Measurements from ENCODE around the gene CBX8.

The CBX8 gene

GRCh38 chr17:79791735-79792161 is 5.1 kb downstream of the CBX8 start:
- no peak for DNase-seq

GRCh38 chr17:79790805-79791734 is 5.8 kb downstream of the CBX8 start:
- DNase-seq: no peak

GRCh38 chr17:79789943-79790804 is 6.7 kb downstream of the CBX8 start:
- DNase-seq: no peak

- no peak for DNase-seq
Observed at GRCh38 chr17:79788989-79789942, 7.6 kb downstream of the CBX8 start.

GRCh38 chr17:79788455-79788854 is 8.4 kb downstream of the CBX8 start:
- no peak for DNase-seq

- DNase-seq: no peak
Observed at GRCh38 chr17:79786930-79787643, 9.8 kb downstream of the CBX8 start.

- no peak for DNase-seq
Observed at GRCh38 chr17:79785900-79786810, 10.7 kb downstream of the CBX8 start.

GRCh38 chr17:79785017-79785899 is 11.6 kb downstream of the CBX8 start:
- DNase-seq: no peak

GRCh38 chr17:79784353-79785016 is 12.4 kb downstream of the CBX8 start:
- DNase-seq: no peak

- DNase-seq: no peak
Observed at GRCh38 chr17:79783891-79784290, 13.0 kb downstream of the CBX8 start.

GRCh38 chr17:79781736-79782575 is 14.9 kb downstream of the CBX8 start:
- no peak for DNase-seq

- DNase-seq: no peak
Observed at GRCh38 chr17:79781012-79781650, 15.7 kb downstream of the CBX8 start.

GRCh38 chr17:79779661-79780365 is 17.1 kb downstream of the CBX8 start:
- no peak for DNase-seq

GRCh38 chr17:79779084-79779529 is 17.8 kb downstream of the CBX8 start:
- no peak for DNase-seq

GRCh38 chr17:79778504-79779083 is 18.3 kb downstream of the CBX8 start:
- peak; percentile 29 for DNase-seq

- DNase-seq: no peak
Observed at GRCh38 chr17:79777894-79778503, 18.9 kb downstream of the CBX8 start, which contains the start of gene CBX2. CBX2 (plus strand) TSS chr17:79778148; CDS start chr17:79778236, 88 bp downstream.
